Calu3 (cell line): ENCODE data around the gene TRIM41. TPM values are rescaled to one million over a fixed set of nuclear protein-coding genes. Genes with fewer than 3 reads are reported as not detected.

ENCODE experiments used
- BruUV-seq: library from RNA; stranded (reverse); fragments of 400-500 nt; replicated peaks from 2 replicates; lab custom pipeline; 2021; lab: Mats Ljungman, UMichigan
- CTCF ChIA-PET: fragments of 300-600 bp; sonication (Branson Sonifier 250); formaldehyde crosslinking; loops from one replicate; lab custom pipeline; 2022; ENCODE audit warnings: antibody characterized with exemption; lab: Charles Lee
- DNase-seq: peaks from one replicate; pipeline ENCODE4 v3.0.0; 2022
- H3K27ac Mint-ChIP-seq: one replicate; pipeline ENCODE4 v1.8.0; 2022; ENCODE audit warnings: mixed read lengths; ENCODE audit not compliant: unreplicated experiment
- H3K27me3 Mint-ChIP-seq: one replicate; pipeline ENCODE4 v1.8.0; 2022; ENCODE audit warnings: mixed read lengths; ENCODE audit not compliant: unreplicated experiment
- H3K36me3 Mint-ChIP-seq: one replicate; pipeline ENCODE4 v1.8.0; 2022; ENCODE audit warnings: mild to moderate bottlenecking, moderate library complexity, mixed read lengths; ENCODE audit not compliant: insufficient read depth, unreplicated experiment
- H3K4me1 Mint-ChIP-seq: one replicate; pipeline ENCODE4 v1.8.0; 2022; ENCODE audit warnings: mild to moderate bottlenecking, low read depth, mixed read lengths; ENCODE audit not compliant: unreplicated experiment
- H3K4me3 Mint-ChIP-seq: one replicate; pipeline ENCODE4 v1.8.0; 2022; ENCODE audit warnings: mild to moderate bottlenecking, low read depth, moderate library complexity, mixed read lengths; ENCODE audit not compliant: unreplicated experiment
- H3K9me3 Mint-ChIP-seq: one replicate; pipeline ENCODE4 v1.8.0; 2022; ENCODE audit warnings: low read depth, mixed read lengths; ENCODE audit not compliant: unreplicated experiment
- CTCF ChIP-seq: fragments of 200-600 bp; IDR thresholded peaks from one replicate; pipeline ENCODE4 v1.8.0; 2022; ENCODE audit warnings: antibody characterized with exemption; ENCODE audit not compliant: unreplicated experiment
- intact Hi-C: fragments of 100-400 bp; cut with micrococcal nuclease; formaldehyde crosslinking; loops from one replicate; pipeline ENCODE4 v1.10.0; 2022; ENCODE audit not compliant: unreplicated experiment
- total RNA-seq: library from RNA; stranded (reverse); gene quantifications from 2 replicates; pipeline ENCODE4 v1.2.3, GENCODE V29; 2022

The TRIM41 gene
- total RNA-seq, 1 experiment from 2014 or later: 33.5 TPM

GRCh38 chr5:181219262-181220177, 3.6 kb upstream of the TRIM41 start:
- peaks cover 71% of the 10 kb centered on the region for H3K36me3 Mint-ChIP-seq
- no peak for TF ChIP-seq CTCF
- H3K4me3 Mint-ChIP-seq: peak overlapping the region; percentile 68
- DNase-seq: no peak
- no TSS peak for BruUV-seq
- peaks cover 49% of the 10 kb centered on the region for H3K4me1 Mint-ChIP-seq
- intact Hi-C loops: no loop called here
- no peak overlapping the region for H3K27ac Mint-ChIP-seq
- no peaks in the 10 kb centered on the region for H3K27me3 Mint-ChIP-seq
- H3K9me3 Mint-ChIP-seq: no peaks in the 10 kb centered on the region
- CTCF ChIA-PET: no interaction called here

- peaks cover 53% of the 10 kb centered on the region for H3K4me1 Mint-ChIP-seq
- CTCF ChIA-PET: no interaction called here
- peaks cover 74% of the 10 kb centered on the region for H3K36me3 Mint-ChIP-seq
- no peaks in the 10 kb centered on the region for H3K27me3 Mint-ChIP-seq
- no peak overlapping the region for H3K27ac Mint-ChIP-seq
- H3K4me3 Mint-ChIP-seq: peak overlapping the region; percentile 68
- no TSS peak for BruUV-seq
- no peak for DNase-seq
- TF ChIP-seq CTCF: no peak
- no peaks in the 10 kb centered on the region for H3K9me3 Mint-ChIP-seq
- intact Hi-C loops: no loop called here
Measured at GRCh38 chr5:181220178-181220515, 2.9 kb upstream of the TRIM41 start.

- peak overlapping the region; percentile 99 for H3K27ac Mint-ChIP-seq
- BruUV-seq: no TSS peak
Measured at GRCh38 chr5:181221105-181221791, 1.8 kb upstream of the TRIM41 start.

More at GRCh38 chr5:181221105-181221791, 1.8 kb upstream of the TRIM41 start:
- DNase-seq: no peak
- H3K4me1 Mint-ChIP-seq: peaks cover 57% of the 10 kb centered on the region
- H3K27me3 Mint-ChIP-seq: no peaks in the 10 kb centered on the region
- peak overlapping the region; percentile 90 for H3K4me3 Mint-ChIP-seq
- H3K36me3 Mint-ChIP-seq: peaks cover 74% of the 10 kb centered on the region
- H3K9me3 Mint-ChIP-seq: no peaks in the 10 kb centered on the region
- intact Hi-C loops: no loop called here
- CTCF ChIA-PET: interaction anchor here (0.8 to 1.3 kb wide), 2 partner anchors 33 to 36 kb away, joined by 3 to 6 read pairs; no protein-coding TSS in a partner anchor
- no peak for TF ChIP-seq CTCF
